T-helper 2 cell (primary cell): ENCODE data around the gene PCDHGA2.
"Not testable (repeated sequence)": the region's sequence is repeated elsewhere in the genome, so short reads cannot be mapped to it uniquely, and the experiment has no call there.

ENCODE experiments used
- DNase-seq, 5 experiments: peaks; one replicate each; pipeline versions ENCODE4 v3.0.0 to v3.0.0-alpha.2; 2012 to 2022

The PCDHGA2 gene

GRCh38 chr5:141349917-141350619 lies 11.5 kb downstream of the PCDHGA2 start, which contains the start of gene PCDHGB1:
Gene PCDHGB1 (plus strand): TSS chr5:141350099. CDS start chr5:141350261, 162 bp downstream.
- peak in 2 of 5 experiments; percentile 17 to 45 for DNase-seq

DNA sequence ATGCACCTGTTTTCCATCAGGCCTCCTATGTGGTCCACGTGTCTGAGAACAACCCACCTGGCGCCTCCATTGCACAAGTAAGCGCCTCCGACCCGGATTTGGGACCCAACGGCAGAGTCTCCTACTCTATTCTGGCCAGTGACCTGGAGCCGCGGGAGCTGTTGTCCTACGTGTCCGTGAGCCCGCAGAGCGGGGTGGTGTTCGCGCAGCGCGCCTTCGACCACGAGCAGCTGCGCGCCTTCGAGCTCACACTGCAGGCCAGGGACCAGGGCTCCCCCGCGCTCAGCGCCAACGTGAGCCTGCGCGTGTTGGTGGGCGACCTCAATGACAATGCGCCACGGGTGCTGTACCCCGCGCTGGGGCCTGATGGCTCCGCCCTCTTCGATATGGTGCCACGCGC lies 13.0 kb downstream of the PCDHGA2 start:
- no peak for DNase-seq

DNA sequence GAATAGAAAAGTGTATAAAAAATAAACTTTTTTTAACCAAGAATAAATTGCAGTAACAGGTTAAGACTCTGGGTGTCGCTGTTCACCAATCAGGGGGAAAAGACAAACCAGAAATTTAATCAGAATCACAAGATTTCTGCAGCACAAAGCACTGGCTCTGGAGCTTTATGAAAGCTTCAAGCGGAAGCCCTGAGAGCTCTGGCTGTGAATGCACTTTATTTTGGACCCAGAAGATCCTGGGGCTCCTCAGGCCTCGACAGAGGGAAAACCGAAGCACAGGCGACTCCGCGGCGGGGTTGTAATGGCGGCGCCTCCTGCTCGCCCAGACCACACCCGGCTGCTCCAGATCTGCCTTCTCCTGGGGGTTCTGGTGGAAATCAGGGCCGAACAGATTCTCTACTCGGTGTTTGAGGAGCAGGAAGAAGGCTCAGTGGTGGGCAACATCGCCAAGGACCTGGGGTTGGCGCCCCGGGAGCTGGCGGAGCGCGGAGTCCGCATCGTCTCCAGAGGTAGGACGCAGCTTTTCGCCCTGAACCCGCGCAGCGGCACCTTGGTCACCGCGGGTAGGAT lies 16.4 kb downstream of the PCDHGA2 start, which contains the start of gene PCDHGA4:
Gene PCDHGA4, plus strand, starts transcription at position 122 of the 570 bp plus-strand sequence. Its CDS starts 87 bp downstream, at position 209.
- no peak for DNase-seq

DNA sequence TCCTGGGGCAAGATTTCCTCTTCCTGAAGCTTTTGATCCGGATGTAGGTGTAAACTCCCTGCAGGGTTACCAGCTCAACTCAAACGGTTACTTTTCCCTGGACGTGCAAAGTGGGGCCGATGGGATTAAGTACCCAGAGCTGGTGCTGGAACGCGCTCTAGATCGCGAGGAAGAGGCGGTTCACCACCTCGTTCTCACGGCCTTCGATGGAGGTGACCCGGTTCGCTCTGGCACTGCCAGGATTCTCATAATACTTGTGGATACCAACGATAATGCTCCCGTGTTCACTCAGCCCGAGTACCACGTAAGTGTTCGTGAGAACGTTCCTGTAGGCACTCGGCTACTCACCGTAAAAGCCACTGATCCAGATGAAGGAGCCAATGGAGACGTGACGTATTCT lies 17.1 kb downstream of the PCDHGA2 start:
- no peak for DNase-seq

- DNase-seq, result no peak
Observed at GRCh38 chr5:141356133-141356532, 17.6 kb downstream of the PCDHGA2 start.

DNA sequence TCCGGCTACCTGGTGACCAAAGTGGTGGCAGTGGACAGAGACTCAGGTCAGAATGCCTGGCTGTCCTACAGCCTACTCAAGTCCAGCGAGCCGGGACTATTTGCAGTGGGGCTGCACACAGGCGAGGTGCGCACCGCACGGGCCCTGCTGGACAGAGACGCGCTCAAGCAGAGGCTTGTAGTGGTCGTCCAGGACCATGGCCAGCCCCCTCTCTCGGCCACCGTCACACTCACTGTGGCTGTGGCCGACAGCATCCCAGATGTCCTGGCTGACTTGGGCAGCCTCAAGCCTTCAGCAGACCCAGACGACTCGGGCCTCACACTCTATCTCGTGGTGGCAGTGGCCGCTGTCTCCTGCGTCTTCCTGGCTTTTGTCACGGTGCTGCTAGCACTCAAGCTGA lies 18.4 kb downstream of the PCDHGA2 start:
- DNase-seq, result no peak

DNA sequence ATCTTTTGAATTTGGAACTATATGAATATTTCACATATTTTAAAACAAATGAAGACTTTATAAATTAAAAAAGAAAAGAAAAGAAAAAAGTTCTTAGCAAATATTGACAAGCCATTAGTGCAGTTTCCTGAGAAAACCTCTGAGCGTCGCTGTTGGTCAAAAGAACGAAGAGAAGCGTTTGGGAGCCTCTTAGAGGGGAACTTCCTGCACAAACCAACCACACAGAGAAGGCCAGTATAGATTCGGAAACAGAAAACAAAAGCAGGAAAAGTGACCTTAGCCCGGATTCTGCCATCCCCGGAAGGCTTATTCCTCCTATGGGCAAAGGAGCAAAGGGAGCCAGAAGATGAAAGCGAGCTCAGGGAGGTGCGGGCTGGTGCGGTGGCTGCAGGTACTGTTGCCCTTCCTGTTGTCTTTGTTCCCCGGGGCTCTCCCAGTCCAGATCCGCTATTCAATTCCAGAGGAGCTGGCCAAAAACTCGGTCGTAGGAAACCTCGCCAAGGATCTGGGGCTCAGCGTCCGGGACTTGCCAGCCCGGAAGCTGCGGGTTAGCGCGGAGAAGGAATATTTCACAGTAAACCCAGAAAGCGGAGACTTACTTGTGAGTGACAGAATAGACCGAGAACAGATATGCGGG lies 21.3 kb downstream of the PCDHGA2 start, which contains the start of gene PCDHGB2:
Gene PCDHGB2, plus strand, starts transcription at position 205 of the 637 bp plus-strand sequence. Its CDS starts 142 bp downstream, at position 347.
- peak in 2 of 5 experiments; percentile 3 to 25 for DNase-seq

GRCh38 chr5:141360685-141361084 lies 22.1 kb downstream of the PCDHGA2 start:
- DNase-seq, result no peak

DNA sequence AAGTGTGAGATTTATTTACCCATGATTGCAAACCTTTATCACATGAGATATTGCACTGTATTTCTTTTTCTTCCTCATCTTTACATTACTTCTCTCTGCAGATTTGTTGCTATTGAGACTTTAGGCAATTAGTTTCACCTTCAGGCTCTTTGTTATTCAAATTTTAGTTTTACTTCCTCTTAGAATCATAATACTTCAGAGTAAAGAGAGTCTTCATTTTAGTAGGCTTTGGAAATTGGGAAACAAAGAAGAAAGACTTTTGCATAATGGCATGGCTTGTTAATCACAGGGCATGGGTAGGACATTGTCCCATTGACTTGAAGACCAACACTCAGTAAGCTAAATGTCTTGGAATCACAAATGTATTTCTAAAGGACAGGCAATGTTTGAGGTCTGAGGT lies 24.2 kb downstream of the PCDHGA2 start:
- no peak for DNase-seq

- no peak for DNase-seq
Observed at GRCh38 chr5:141363952-141364660, 25.5 kb downstream of the PCDHGA2 start, which contains the start of gene PCDHGA5. Gene PCDHGA5 (plus strand): TSS chr5:141364162. CDS start chr5:141364331, 169 bp downstream.

GRCh38 chr5:141366016-141366896 lies 27.7 kb downstream of the PCDHGA2 start:
- no peak for DNase-seq

GRCh38 chr5:141369994-141370848 lies 31.7 kb downstream of the PCDHGA2 start, which contains the start of gene PCDHGB3:
Gene PCDHGB3 (plus strand): TSS chr5:141370242. CDS start chr5:141370395, 153 bp downstream.
- peak in 2 of 5 experiments; percentile 30 to 52 for DNase-seq

- no peak for DNase-seq
Observed at GRCh38 chr5:141371572-141372475, 33.3 kb downstream of the PCDHGA2 start.

DNA sequence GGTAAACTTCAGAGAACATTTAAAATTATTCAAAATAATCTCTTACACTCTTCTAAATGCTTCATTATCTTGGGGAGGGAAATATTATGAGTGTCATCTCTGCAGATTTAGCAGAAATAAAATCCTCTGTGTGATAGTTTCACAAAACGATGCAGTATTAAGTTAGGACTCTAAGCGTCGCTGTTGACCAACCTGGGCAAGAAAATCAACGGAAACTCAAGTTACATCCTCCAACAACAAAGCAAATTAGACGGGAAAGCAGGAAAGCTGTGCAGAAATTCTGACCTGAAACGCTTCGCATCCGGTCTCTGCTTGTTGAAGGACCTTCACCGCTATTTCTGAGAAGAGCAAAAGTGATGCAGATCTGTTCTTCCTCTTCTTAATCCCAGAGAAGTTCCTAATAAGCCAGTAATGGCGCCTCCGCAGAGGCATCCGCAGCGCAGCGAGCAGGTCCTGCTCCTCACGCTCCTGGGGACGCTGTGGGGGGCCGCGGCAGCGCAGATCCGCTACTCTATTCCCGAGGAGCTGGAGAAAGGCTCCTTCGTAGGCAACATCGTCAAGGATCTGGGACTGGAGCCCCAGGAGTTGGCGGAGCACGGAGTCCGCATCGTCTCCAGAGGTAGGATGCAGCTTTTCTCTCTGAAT lies 35.2 kb downstream of the PCDHGA2 start, which contains the start of gene PCDHGA6:
Gene PCDHGA6, plus strand, starts transcription at position 219 of the 645 bp plus-strand sequence. Its CDS starts 193 bp downstream, at position 412.
- no peak for DNase-seq

DNA sequence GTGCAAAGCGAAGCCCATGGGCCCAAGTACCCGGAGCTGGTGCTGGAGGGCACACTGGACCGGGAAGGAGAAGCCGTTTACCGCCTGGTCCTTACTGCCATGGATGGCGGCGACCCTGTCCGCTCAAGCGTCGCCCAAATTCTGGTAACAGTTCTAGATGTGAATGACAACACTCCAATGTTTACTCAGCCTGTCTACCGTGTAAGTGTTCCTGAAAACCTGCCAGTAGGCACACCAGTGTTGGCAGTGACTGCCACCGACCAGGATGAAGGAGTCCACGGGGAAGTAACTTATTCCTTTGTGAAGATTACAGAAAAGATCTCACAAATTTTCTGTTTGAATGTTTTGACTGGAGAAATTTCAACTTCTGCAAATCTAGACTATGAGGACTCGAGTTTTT lies 36.1 kb downstream of the PCDHGA2 start:
- no peak for DNase-seq

DNA sequence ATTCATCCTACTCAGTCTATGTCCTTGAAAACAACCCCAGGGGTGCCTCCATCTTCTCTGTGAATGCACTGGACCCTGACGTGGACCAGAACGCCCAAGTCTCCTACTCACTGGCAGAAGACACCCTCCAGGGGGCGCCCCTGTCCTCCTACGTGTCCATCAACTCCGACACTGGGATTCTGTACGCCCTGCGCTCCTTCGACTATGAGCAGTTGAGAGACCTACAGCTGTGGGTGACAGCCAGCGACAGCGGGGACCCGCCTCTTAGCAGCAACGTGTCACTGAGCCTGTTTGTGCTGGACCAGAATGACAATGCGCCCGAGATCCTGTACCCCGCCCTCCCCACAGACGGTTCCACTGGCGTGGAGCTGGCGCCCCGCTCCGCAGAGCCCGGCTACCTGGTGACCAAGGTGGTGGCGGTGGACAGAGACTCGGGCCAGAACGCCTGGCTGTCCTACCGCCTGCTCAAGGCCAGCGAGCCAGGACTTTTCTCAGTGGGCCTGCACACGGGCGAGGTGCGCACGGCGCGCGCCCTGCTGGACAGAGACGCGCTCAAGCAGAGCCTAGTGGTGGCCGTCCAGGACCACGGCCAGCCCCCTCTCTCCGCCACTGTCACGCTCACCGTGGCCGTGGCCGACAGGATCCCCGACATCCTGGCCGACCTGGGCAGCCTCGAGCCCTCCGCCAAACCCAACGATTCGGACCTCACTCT lies 37.0 kb downstream of the PCDHGA2 start:
- DNase-seq, result not testable (repeated sequence)

- peak in 1 of 5 experiments; percentile 11 for DNase-seq
Observed at GRCh38 chr5:141382469-141383294, 44.1 kb downstream of the PCDHGA2 start, which contains the start of gene PCDHGA7. Gene PCDHGA7 (plus strand): TSS chr5:141382742. CDS start chr5:141382900, 158 bp downstream.
